ENCODE measurements around the gene TSSC4. TPM values are rescaled to one million over a fixed set of nuclear protein-coding genes. Genes with fewer than 3 reads are reported as not detected.
A peak's percentile ranks its signal among the peaks of the same experiment; 100 is the strongest.

TSSC4 gene
- total and polyA plus RNA-seq, 8 donors: 9.4 to 147 (median 53.2) TPM

GRCh38 chr11:2409611-2410468 lies 9.3 kb downstream of the TSSC4 start:
- Histone ChIP-seq H3K4me3 (no peak overlapping the region), H3K27me3 (peaks cover 0 to 12% (median 11%) of the 10 kb centered on the region in 3 donors), H3K4me1 (peaks cover 0 to 7% (median 2%) of the 10 kb centered on the region in 4 donors), H3K36me3 (no peaks in the 10 kb centered on the region), H3K9me3 (no peaks in the 10 kb centered on the region), H3K27ac (no peak overlapping the region)
- TF ChIP-seq CTCF (IDR thresholded peaks at IDR 0.05) (no peak), POLR2A (IDR thresholded peaks at IDR 0.05) (no peak), EP300 (IDR thresholded peaks at IDR 0.05) (no peak)
- intact Hi-C loops (cut with DNase I; ENCODE audit: low total_unique reads): loop anchor here (5.0 kb wide), 1 partner anchor 213 kb away; no protein-coding TSS in a partner anchor
- peak in 1 of 2 donors; percentile 64 for DNase-seq
- 26 to 50% (median 41%) methylated on average over 30 to 42 of the region's 42 CpGs for WGBS, 5 donors

- peaks cover 0 to 12% (median 11%) of the 10 kb centered on the region in 3 donors for H3K27me3 ChIP-seq
- TF ChIP-seq POLR2AphosphoS5 (IDR thresholded peaks at IDR 0.05) (no peak), CTCF (IDR thresholded peaks at IDR 0.05) (no peak), EP300 (IDR thresholded peaks at IDR 0.05) (no peak), POLR2A (IDR thresholded peaks at IDR 0.05) (no peak)
- H3K4me3 ChIP-seq: no peak overlapping the region
- no peaks in the 10 kb centered on the region for H3K9me3 ChIP-seq
- H3K36me3 ChIP-seq: no peaks in the 10 kb centered on the region
- no peak overlapping the region for H3K27ac ChIP-seq
- H3K4me1 ChIP-seq: peaks cover 0 to 7% (median 2%) of the 10 kb centered on the region in 4 donors
- 70 to 79% (median 76%) methylated on average over 2 to 9 of the region's 9 CpGs for WGBS, 5 donors
- intact Hi-C loops (cut with DNase I; ENCODE audit: low total_unique reads): no loop called here
- DNase-seq: no peak
Observed at GRCh38 chr11:2410616-2411015, 10.1 kb downstream of the TSSC4 start.

GRCh38 chr11:2411446-2412305 lies 11.1 kb downstream of the TSSC4 start:
- Histone ChIP-seq H3K27me3 (peaks cover 0 to 12% (median 11%) of the 10 kb centered on the region in 3 donors), H3K9me3 (no peaks in the 10 kb centered on the region), H3K36me3 (no peaks in the 10 kb centered on the region), H3K4me1 (peaks cover 0 to 7% (median 2%) of the 10 kb centered on the region in 4 donors), H3K27ac (no peak overlapping the region), H3K4me3 (no peak overlapping the region)
- no peak for DNase-seq
- WGBS, 5 donors: 79 to 82% (median 81%) methylated on average over 29 to 30 of the region's 30 CpGs
- intact Hi-C loops (cut with DNase I; ENCODE audit: low total_unique reads): no loop called here
- TF ChIP-seq POLR2AphosphoS5 (IDR thresholded peaks at IDR 0.05) (no peak), EP300 (IDR thresholded peaks at IDR 0.05) (no peak), POLR2A (IDR thresholded peaks at IDR 0.05) (no peak), CTCF (IDR thresholded peaks at IDR 0.05) (no peak)

- WGBS, 5 donors: 82 to 91% (median 85%) methylated on average over 4 to 6 of the region's 6 CpGs
- Histone ChIP-seq H3K27me3 (peaks cover 0 to 12% (median 11%) of the 10 kb centered on the region in 3 donors), H3K9me3 (no peaks in the 10 kb centered on the region), H3K27ac (no peak overlapping the region), H3K4me3 (no peak overlapping the region), H3K4me1 (peaks cover 0 to 7% (median 2%) of the 10 kb centered on the region in 4 donors), H3K36me3 (no peaks in the 10 kb centered on the region)
- no peak for DNase-seq
- intact Hi-C loops (cut with DNase I; ENCODE audit: low total_unique reads): no loop called here
- TF ChIP-seq POLR2AphosphoS5 (IDR thresholded peaks at IDR 0.05): no peak
- TF ChIP-seq CTCF (IDR thresholded peaks at IDR 0.05): no peak
- TF ChIP-seq EP300 (IDR thresholded peaks at IDR 0.05): no peak
- TF ChIP-seq POLR2A (IDR thresholded peaks at IDR 0.05): no peak
Observed at GRCh38 chr11:2412323-2412722, 11.8 kb downstream of the TSSC4 start.

Data from stomach (tissue), 9 donors.